ENCODE measurements around the gene RASA2. TPM values are rescaled to one million over a fixed set of nuclear protein-coding genes. Genes with fewer than 3 reads are reported as not detected.
A peak's percentile ranks its signal among the peaks of the same experiment; 100 is the strongest.

RASA2 gene
- polyA plus RNA-seq, 1 donor (not counting 4 experiments of a cell fraction or from before 2014, with no cell fraction given): 10.3 TPM

GRCh38 chr3:141544697-141545096 is 57.9 kb downstream of the RASA2 start:
- Histone ChIP-seq H4K20me1 (ENCODE audit: control insufficient read depth, extremely low read depth, insufficient read depth, low read length) (no peaks in the 10 kb centered on the region), H3K4me1 (ENCODE audit: control insufficient read depth, extremely low read depth, insufficient read depth, low read length) (no peaks in the 10 kb centered on the region), H3K9ac (ENCODE audit: control insufficient read depth, extremely low read depth, insufficient read depth, low read length) (no peak overlapping the region), H3K36me3 (ENCODE audit: control insufficient read depth in 2 of 2, extremely low read depth in 1 of 2, insufficient read depth in 2 of 2, low read length in 2 of 2) (peaks cover 0 to 13% of the 10 kb centered on the region in 2 experiments), H3K27ac (ENCODE audit: control insufficient read depth, insufficient read depth, low read length) (no peak overlapping the region), H3K9me1 (ENCODE audit: control insufficient read depth, extremely low read depth, insufficient read depth, low read length) (no peaks in the 10 kb centered on the region), H3K79me2 (ENCODE audit: control insufficient read depth, insufficient read depth, low read length) (peaks cover 15% of the 10 kb centered on the region), H3K9me3 (ENCODE audit: control insufficient read depth, low read depth, low read length) (no peaks in the 10 kb centered on the region), H2AFZ (ENCODE audit: control insufficient read depth, low read length) (no peak overlapping the region), H3K27me3 (ENCODE audit: control insufficient read depth, extremely low read depth, insufficient read depth, low read length) (no peaks in the 10 kb centered on the region), H3K4me2 (ENCODE audit: control insufficient read depth, extremely low read depth, insufficient read depth, low read depth, low read length) (no peak overlapping the region), H3K4me3 (ENCODE audit: control insufficient read depth in 2 of 3, extremely low read depth in 1 of 3, insufficient read depth in 2 of 3, low read depth in 1 of 3, low read length in 3 of 3) (no peak overlapping the region)
- dilution Hi-C loops (cut with MboI; ENCODE audit: extremely low pct_ligation_motif_present, low sequenced_read_pairs): no loop called here
- no peak for TF ChIP-seq CTCF (optimal IDR thresholded peaks at IDR 0.05 in 1 of 3, IDR thresholded peaks at IDR 0.05 in 1 of 3, conservative IDR thresholded peaks at IDR 0.05 in 1 of 3; ENCODE audit: extremely low read depth in 1 of 3, insufficient read depth in 2 of 3, low read length in 3 of 3)
- TF ChIP-seq EZH2 (IDR thresholded peaks at IDR 0.05; ENCODE audit: low read length): no peak
- FAIRE-seq: peak; percentile 51
- no peak for DNase-seq (ENCODE audit: low read depth, low spot score)

GRCh38 chr3:141546081-141546480 is 59.3 kb downstream of the RASA2 start:
- H3K36me3 ChIP-seq (ENCODE audit: control insufficient read depth in 2 of 2, extremely low read depth in 1 of 2, insufficient read depth in 2 of 2, low read length in 2 of 2): peaks cover 0 to 13% of the 10 kb centered on the region in 2 experiments

More at GRCh38 chr3:141546081-141546480, 59.3 kb downstream of the RASA2 start:
- Histone ChIP-seq H3K9me1 (ENCODE audit: control insufficient read depth, extremely low read depth, insufficient read depth, low read length) (no peaks in the 10 kb centered on the region), H3K4me1 (ENCODE audit: control insufficient read depth, extremely low read depth, insufficient read depth, low read length) (no peaks in the 10 kb centered on the region), H3K79me2 (ENCODE audit: control insufficient read depth, insufficient read depth, low read length) (peaks cover 15% of the 10 kb centered on the region), H3K4me2 (ENCODE audit: control insufficient read depth, extremely low read depth, insufficient read depth, low read depth, low read length) (no peak overlapping the region), H3K9me3 (ENCODE audit: control insufficient read depth, low read depth, low read length) (no peaks in the 10 kb centered on the region), H4K20me1 (ENCODE audit: control insufficient read depth, extremely low read depth, insufficient read depth, low read length) (no peaks in the 10 kb centered on the region), H3K27me3 (ENCODE audit: control insufficient read depth, extremely low read depth, insufficient read depth, low read length) (no peaks in the 10 kb centered on the region), H3K27ac (ENCODE audit: control insufficient read depth, insufficient read depth, low read length) (no peak overlapping the region), H3K9ac (ENCODE audit: control insufficient read depth, extremely low read depth, insufficient read depth, low read length) (no peak overlapping the region), H2AFZ (ENCODE audit: control insufficient read depth, low read length) (no peak overlapping the region), H3K4me3 (ENCODE audit: control insufficient read depth in 2 of 3, extremely low read depth in 1 of 3, insufficient read depth in 2 of 3, low read depth in 1 of 3, low read length in 3 of 3) (no peak overlapping the region)
- dilution Hi-C loops (cut with MboI; ENCODE audit: extremely low pct_ligation_motif_present, low sequenced_read_pairs): no loop called here
- TF ChIP-seq CTCF (optimal IDR thresholded peaks at IDR 0.05 in 1 of 3, IDR thresholded peaks at IDR 0.05 in 1 of 3, conservative IDR thresholded peaks at IDR 0.05 in 1 of 3; ENCODE audit: extremely low read depth in 1 of 3, insufficient read depth in 2 of 3, low read length in 3 of 3) (no peak), EZH2 (IDR thresholded peaks at IDR 0.05; ENCODE audit: low read length) (no peak)
- DNase-seq (ENCODE audit: low read depth, low spot score) (no peak), FAIRE-seq (no peak)
